H7 (cell line): Measurements from ENCODE around the gene CCDC187. TPM values are rescaled to one million over a fixed set of nuclear protein-coding genes. Genes with fewer than 3 reads are reported as not detected.
"Not testable (repeated sequence)": the region's sequence is repeated elsewhere in the genome, so short reads cannot be mapped to it uniquely, and the experiment has no call there.

Source experiments
- DNase-seq: peaks from one replicate; pipeline ENCODE4 v3.0.0; 2012
- H3K27me3 ChIP-seq: 2 replicates; pipeline ENCODE4 v1.6.0; 2011; ENCODE audit warnings: mild to moderate bottlenecking, low read length; ENCODE audit not compliant: control insufficient read depth, insufficient read depth
- H3K36me3 ChIP-seq: replicated peaks from 2 replicates; pipeline ENCODE4 v1.5.1; 2011; ENCODE audit warnings: low read length; ENCODE audit not compliant: control insufficient read depth, insufficient read depth
- H3K4me3 ChIP-seq: 2 replicates; pipeline ENCODE4 v1.5.1; 2011; ENCODE audit warnings: low read depth, mild to moderate bottlenecking, control low read depth, low read length, moderate library complexity; ENCODE audit not compliant: insufficient read depth
- total RNA-seq: library from RNA; depleted of rRNA; stranded (reverse); fragments of >200 nt; shearing (Covaris generic); gene quantifications from 2 replicates; pipeline ENCODE4 v1.2.3, GENCODE V29; 2014

CCDC187 gene
- total RNA-seq, 1 experiment from 2014 or later: not detected

DNA sequence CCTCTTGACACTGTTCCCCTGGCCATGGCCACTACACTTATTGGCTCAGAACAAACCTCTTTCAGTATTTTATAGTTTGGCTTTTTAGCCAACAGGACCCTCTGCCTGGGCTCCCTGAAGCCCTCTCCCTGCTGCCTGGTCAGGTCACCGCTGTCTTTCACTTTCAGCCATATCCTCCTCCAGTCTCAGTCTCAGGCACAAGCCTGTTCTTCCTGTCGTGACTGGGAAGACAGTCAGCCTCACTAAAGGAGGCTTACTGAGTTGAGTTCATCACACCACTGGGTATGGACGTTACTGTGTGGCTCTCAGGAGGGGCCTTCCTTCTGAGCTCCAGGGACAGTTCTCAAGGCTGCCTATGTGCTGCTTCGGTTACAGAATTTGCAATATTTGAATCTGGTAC, 60.3 kb downstream of the CCDC187 start:
- peaks cover 3% of the 10 kb centered on the region for H3K27me3 ChIP-seq
- DNase-seq: no peak
- H3K36me3 ChIP-seq: no peaks in the 10 kb centered on the region
- H3K4me3 ChIP-seq: no peak overlapping the region

DNA sequence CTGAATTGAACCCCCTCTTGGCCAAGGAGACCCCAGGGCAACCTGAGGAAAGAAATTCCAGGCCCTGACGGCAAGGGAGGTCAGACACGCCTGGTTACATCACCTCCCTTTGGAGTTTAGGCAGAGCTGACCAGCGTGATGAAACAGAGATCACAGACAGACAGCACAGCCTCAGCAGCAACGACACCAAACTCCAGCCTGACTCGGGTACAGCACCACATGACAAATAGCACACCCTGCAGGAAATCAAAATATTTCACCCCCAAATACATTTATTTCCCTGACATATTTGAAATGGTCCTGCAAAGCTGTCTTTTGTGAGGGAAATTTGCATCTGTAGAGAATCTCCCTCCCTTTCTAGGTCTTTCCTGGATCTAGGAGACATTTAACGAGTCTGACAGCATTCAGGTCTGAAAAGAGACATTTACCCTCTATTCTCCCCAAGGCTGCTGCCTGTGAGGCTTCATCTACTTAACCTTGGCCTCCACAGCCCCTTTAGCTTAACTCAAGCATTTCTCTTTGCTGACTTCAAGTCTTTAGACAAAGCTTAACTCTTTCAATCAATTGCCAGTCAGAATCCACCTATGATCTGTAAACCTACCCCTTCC, 60.9 kb downstream of the CCDC187 start:
- H3K27me3 ChIP-seq: peaks cover 3% of the 10 kb centered on the region
- DNase-seq: no peak
- no peaks in the 10 kb centered on the region for H3K36me3 ChIP-seq
- H3K4me3 ChIP-seq: no peak overlapping the region

DNA sequence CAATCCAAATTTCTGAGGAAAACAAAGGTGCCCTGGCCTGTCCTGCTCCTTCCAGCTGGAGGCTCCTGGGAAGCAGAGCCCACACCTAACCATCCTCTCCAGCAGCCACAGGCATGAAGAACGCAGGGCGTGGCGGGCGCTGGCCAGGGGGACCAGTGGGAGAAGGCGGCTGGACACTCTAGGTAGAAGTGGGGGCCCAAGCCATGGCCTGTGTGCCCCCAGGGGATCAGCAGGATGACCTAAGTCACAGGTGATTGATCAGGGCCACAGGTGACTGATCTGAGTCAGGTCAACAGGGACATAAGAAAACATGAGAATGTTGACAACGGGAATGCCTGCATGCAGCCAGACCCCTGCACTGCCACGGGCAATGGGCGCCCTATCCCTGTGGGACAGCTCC, 61.6 kb downstream of the CCDC187 start:
- Histone ChIP-seq H3K36me3 (no peaks in the 10 kb centered on the region), H3K27me3 (peaks cover 3% of the 10 kb centered on the region), H3K4me3 (no peak overlapping the region)
- no peak for DNase-seq

DNA sequence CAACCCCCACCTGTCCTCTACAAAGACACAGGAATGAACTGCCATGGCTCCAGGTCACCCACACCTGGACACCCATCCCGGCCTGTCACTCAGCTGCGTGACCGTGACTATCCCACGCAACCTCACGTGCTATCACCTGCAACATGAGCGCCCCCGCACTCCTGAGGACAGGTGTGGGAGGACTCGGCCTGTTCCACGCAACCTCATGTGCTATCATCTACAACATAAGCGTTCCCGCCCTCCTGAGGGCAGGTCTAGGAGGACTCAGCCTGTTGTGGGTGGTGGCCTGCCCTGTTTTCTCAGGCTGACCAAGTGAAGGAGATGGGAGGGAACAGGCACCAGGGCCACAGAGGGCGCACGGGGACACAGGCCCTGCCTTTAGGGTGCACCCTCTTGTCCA, 62.4 kb downstream of the CCDC187 start:
- no peak overlapping the region for H3K4me3 ChIP-seq
- no peak for DNase-seq
- peaks cover under 1% of the 10 kb centered on the region for H3K27me3 ChIP-seq
- H3K36me3 ChIP-seq: no peaks in the 10 kb centered on the region

DNA sequence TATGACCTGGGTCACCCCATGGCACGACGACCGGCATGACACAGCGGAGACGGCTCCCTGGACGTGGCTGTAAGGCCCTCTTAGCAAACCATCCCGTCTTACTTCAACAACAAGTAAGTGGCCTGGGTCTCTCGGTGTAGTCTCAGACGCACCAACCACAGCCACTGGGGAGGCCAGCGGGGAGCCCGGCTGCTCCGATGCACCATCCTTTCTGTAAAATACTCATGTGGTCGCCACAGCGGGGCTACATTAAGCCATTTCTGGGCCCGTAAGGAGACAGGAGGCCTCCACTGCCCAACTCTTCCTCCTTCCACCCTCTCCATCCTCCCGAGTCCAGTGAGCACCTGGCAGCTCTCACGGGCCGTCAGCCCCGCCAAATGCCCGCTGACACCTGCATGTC, 63.0 kb downstream of the CCDC187 start:
- Histone ChIP-seq H3K27me3 (no peaks in the 10 kb centered on the region), H3K4me3 (no peak overlapping the region), H3K36me3 (no peaks in the 10 kb centered on the region; the same call in 1 of the 2 replicates)
- DNase-seq: no peak

DNA sequence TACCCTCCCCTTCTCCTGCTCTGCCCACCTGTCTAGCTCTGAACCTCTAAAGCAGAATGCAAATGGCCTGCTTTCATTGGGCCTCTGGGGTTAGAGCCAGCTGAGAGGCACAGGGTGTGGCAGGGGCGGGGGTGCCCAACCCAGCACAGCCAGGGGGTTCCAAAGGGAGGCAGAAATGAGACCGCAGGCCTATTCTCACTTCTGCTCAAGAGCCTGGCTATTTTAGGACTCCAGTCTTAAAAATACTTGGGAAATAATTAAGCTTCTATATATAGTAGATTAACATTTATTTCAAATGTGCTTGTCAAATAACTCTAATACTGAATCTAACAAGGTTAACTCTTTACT, 63.9 kb downstream of the CCDC187 start:
- H3K36me3 ChIP-seq: no peaks in the 10 kb centered on the region; the same call in 1 of the 2 replicates
- H3K4me3 ChIP-seq: no peak overlapping the region
- DNase-seq: no peak
- H3K27me3 ChIP-seq: no peaks in the 10 kb centered on the region

DNA sequence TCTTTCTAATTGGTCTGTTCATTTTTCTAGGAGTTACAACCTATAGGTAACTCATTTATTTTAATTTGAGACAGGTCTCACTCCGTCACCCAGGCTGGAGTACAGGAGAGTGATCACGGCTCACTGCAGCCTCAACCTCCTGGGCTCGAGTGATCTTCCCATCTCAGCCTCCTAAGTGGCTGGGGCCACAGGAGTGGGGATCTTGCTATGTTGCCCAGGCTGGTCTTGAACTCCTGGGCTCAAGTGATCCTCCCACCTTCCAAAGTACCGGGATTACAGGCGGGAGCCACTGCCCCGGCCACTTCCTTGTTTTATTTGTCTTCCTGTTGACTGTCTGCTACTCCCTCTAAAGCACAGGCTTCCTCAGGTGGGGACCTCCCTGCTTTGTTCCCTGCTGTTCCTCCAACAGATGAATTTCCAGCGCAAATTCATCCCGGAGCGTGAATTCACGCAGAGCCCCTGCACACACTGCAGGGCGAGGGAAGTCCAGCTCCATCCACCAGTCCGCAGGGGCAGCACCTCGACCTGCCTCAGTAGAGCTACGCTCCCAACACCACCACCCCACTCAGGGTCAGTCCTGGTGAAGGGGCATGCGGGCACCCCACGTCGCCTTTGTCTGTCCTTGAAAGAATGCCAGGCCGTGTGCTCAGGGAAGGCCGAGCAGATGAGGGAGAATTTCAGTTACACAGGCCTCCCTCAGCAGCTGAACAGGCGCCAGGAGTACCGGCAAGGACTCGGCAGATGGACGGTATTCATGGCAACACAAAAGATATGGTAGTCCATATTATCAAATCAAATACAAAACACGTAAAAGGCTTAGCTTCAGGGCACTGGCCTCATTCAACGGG, 64.5 kb downstream of the CCDC187 start:
- no peaks in the 10 kb centered on the region; the same call in 1 of the 2 replicates for H3K36me3 ChIP-seq
- DNase-seq: no peak
- no peaks in the 10 kb centered on the region for H3K27me3 ChIP-seq
- no peak overlapping the region for H3K4me3 ChIP-seq

DNA sequence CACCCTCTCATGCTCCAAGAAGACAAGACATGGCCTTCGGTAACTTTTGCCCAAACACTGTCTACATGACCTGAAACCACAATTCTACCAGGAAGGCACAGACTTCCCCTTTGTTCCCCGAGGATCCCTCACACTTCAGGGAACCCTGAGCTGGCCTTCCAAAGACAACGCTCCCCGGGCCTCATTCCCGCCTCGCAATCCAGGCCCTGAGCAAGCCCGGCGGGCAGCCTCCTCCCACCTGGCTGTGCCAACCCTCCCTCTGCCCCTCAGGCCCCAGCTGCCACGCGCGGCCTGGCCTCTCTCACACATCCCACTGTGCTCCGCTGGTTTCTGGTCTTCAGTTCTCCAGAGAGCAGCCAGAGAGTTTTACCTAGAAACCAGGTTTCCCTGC, 65.6 kb downstream of the CCDC187 start:
- Histone ChIP-seq H3K36me3 (no peaks in the 10 kb centered on the region; the same call in 1 of the 2 replicates), H3K4me3 (no peak overlapping the region), H3K27me3 (no peaks in the 10 kb centered on the region)
- DNase-seq: no peak

DNA sequence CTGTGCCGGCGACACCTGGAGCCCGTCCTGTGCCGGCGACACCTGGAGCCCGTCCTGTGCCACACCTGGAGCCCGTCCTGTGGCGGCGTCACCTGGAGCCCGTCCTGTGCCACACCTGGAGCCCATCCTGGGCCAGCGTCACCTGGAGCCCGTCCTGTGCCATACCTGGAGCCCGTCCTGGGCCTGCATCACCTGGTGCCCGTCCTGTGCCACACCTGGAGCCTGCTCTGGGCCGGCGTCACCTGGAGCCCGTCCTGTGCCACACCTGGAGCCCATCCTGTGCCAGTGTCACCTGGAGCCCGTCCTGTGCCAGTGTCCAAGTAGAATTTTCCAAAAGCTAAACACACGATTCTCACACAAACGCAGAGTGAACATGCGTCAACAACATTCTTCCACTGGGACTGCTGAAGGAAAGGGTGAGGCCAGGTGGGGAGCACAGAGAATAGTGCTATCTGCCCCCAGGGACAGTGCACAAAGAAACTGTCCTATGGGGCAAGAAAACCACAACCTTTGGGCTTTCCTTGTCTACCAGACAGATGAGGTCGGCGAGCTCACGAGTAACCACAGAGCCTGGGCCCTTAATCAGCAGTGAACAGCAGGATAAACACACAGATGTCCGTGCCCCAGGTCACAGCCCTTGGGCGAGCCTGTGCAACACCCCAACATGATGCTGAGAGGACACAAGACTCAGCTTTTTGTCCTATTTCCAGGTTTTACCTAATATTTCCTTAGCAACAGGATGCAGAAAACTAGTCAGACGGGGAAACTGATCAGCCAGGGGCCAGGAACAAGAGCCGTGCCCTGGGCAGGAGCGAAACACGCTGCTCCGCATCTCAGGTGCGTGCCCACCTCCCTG, 66.2 kb downstream of the CCDC187 start:
- DNase-seq: no peak
- H3K27me3 ChIP-seq: no peaks in the 10 kb centered on the region
- no peaks in the 10 kb centered on the region; the same call in 1 of the 2 replicates for H3K36me3 ChIP-seq
- H3K4me3 ChIP-seq: no peak overlapping the region

DNA sequence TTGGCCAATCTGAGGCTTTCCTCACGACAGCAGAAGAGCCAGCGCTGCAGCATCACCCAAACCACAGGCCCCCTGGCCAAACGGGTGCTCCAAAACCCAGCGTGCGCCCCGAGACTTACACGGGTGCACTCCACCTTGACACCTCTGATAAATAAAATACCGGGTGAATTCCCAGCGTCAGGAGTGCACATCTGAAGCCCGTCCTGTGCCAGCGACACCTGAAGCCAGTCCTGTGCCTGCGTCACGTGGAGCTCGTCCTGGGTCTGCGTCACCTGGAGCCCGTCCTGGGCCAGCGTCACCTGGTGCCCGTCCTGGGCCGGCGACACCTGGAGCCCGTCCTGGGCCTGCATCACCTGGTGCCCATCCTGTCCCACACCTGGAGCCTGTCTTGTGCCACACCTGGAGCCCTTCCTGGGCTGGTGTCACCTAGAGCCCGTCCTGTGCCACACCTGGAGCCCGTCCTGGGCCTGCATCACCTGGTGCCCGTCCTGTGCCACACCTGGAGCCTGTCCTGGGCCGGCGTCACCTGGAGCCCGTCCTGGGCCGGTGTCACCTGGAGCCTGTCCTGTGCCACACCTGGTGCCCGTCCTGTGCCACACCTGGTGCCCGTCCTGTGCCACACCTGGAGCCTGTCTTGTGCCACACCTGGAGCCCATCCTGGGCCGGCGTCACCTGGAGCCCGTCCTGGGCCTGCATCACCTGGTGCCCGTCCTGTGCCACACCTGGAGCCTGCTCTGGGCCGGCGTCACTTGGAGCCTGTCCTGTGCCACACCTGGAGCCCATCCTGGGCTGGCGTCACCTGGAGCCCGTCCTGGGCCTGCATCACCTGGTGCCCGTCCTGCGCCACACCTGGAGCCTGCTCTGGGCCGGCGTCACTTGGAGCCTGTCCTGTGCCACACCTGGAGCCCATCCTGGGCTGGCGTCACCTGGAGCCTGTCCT, 67.2 kb downstream of the CCDC187 start:
- H3K4me3 ChIP-seq, H3K36me3 ChIP-seq, DNase-seq, H3K27me3 ChIP-seq: not testable (repeated sequence)

DNA sequence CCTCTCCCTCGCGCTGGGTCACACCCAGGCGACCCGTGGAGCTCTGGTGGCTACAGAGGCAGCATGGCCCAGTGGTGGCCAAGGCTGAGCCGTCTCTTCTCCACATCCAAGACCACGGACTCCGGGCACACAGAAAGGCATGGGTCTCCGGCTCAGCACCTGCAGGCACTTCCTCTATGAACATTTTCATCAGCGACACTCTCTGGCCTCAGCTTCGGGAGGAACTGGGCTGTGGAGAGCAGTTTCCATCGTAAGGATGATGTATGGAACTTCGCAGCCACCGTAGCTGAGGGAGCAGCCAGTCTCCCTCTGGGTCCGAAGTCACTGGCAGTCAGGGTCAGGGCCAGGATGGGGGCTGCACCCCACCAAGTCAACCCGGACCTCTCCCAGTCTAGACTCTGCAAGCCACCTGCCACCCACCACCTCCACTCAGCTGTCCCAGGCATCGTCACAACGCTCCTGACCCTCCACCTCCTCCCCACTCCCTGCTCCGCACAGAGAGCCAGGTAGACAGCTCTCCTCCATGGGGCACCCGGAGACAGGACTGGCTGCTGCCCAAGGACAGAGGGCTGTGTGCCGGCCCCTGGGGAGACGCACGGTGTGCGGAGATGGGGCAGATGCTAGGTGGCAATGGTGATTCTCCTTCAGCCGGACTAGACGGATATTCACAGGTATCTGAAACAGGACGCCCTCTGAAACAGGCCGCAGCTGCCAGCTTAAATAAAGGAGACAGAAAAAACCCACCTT, 68.0 kb downstream of the CCDC187 start:
- Histone ChIP-seq H3K4me3 (no peak overlapping the region), H3K36me3 (peaks cover 1% of the 10 kb centered on the region; the same call in 1 of the 2 replicates), H3K27me3 (no peaks in the 10 kb centered on the region)
- no peak for DNase-seq

DNA sequence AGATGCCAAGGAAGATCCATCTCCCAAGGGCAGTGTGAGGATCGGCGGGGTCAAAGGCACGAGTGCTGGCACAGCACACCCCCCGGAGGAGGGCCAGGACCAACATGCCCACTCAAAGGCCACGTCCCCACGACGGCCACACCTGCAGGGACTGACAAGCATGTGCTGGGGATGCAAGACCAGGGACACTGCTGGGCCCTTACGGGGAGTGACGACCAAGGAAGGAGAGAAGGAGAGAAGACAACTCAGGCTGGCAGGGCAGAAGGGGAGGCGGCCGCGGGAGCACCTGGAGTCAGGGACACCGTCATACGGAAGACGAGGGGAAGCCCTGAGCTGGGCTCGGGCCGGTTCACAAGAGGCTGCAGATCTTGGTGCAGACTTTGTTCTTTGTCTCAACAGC, 68.7 kb downstream of the CCDC187 start:
- no peak for DNase-seq
- H3K4me3 ChIP-seq: no peak overlapping the region
- H3K36me3 ChIP-seq: peaks cover 1% of the 10 kb centered on the region; the same call in 1 of the 2 replicates
- no peaks in the 10 kb centered on the region for H3K27me3 ChIP-seq

DNA sequence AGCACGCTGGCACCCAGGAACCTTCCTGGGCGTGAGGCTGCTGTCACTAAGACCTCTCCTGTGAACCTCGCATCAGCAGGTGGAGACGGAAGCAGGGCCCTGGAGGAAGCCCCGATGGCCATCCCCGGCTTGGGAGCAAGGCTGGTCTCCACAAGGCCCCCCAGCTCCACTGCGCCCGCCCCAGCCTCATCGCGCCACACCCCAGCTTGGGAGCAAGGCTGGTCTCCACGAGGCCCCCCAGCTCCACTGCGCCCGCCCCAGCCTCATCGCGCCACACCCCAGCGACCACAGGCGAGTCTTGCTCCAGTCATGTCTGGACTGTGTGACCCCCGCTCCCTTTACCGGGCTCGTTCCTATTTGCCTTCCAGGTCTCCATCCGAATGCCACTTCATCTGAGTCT, 69.3 kb downstream of the CCDC187 start:
- Histone ChIP-seq H3K27me3 (no peaks in the 10 kb centered on the region), H3K36me3 (peaks cover 1% of the 10 kb centered on the region; the same call in 1 of the 2 replicates), H3K4me3 (no peak overlapping the region)
- DNase-seq: no peak
